ENCODE results near the gene NKX1-1. TPM values are rescaled to one million over a fixed set of nuclear protein-coding genes. Genes with fewer than 3 reads are reported as not detected.
A peak's percentile ranks its signal among the peaks of the same experiment; 100 is the strongest.

The NKX1-1 gene
- total and polyA plus RNA-seq, 9 of the 15 experiments (the other 6 are each of a cell fraction or from before 2014, with no cell fraction given): not detected

- TF ChIP-seq ZNF740 (CRISPR knock-in tag; IDR thresholded peaks at IDR 0.05): no peak
- no peak for TF ChIP-seq ZNF740 (tag; IDR thresholded peaks at IDR 0.05)
- TF ChIP-seq ZNF583 (CRISPR knock-in tag; IDR thresholded peaks at IDR 0.05): no peak
- no peak for TF ChIP-seq BHLHE40 (IDR thresholded peaks at IDR 0.05; ENCODE audit: low read length)
- peak; percentile 64; the same call in 1 of the 2 replicates for TF ChIP-seq RAD51 (IDR thresholded peaks at IDR 0.05; ENCODE audit: borderline replicate concordance, low read depth)
- no peak for TF ChIP-seq ZNF253 (CRISPR knock-in tag; conservative IDR thresholded peaks at IDR 0.05)
Measured at GRCh38 chr4:1411436-1412375, 5.5 kb upstream of the NKX1-1 start (continued).

- H2AFZ ChIP-seq (ENCODE audit: low read depth, low read length): no peak overlapping the region
- H3K9ac ChIP-seq (ENCODE audit: insufficient read depth in 1 of 2, low read depth in 2 of 2, low read length in 2 of 2): no peak overlapping the region
- peak; percentile 70 for FAIRE-seq
- no TSS peak for BruUV-seq (replicated peaks)
- DNase-seq (ENCODE audit: extremely low read depth in 1 of 4, low spot score in 3 of 4): peak; percentile 84 to 91 (median 88)
- CTCF ChIA-PET (ENCODE audit: low intra/inter-chr PET ratio): no interaction called here
- H3K9me1 ChIP-seq (ENCODE audit: control insufficient read depth, insufficient read depth, low read length): peaks cover 2% of the 10 kb centered on the region
- no peaks in the 10 kb centered on the region; a peak in 1 of 5 replicates for H3K27me3 ChIP-seq (ENCODE audit: control insufficient read depth in 2 of 2, insufficient read depth in 2 of 2, low read length in 2 of 2)
- intact Hi-C loops (cut with micrococcal nuclease): no loop called here
- no peaks in the 10 kb centered on the region; the same call in 1 of the 2 replicates for H3K9me3 ChIP-seq (replicated peaks; ENCODE audit: control insufficient read depth, insufficient read depth, low read depth, low read length)
- H3K4me1 ChIP-seq (replicated peaks in 1 of 2; ENCODE audit: control insufficient read depth in 2 of 2, insufficient read depth in 2 of 2, low read length in 2 of 2): peaks cover 6 to 35% of the 10 kb centered on the region in 2 experiments; a peak in 3 of 5 replicates
- 10% methylated on average over 46 of the region's 48 CpGs for WGBS (ENCODE audit: insufficient coverage, low coverage, missing lambda C conversion rate)
- no peak overlapping the region for H3K4me2 ChIP-seq (ENCODE audit: insufficient read depth, low read length)
- no peak overlapping the region for H3K4me3 ChIP-seq
- in situ Hi-C loops (cut with MboI): loop anchor here (5.0 kb wide), 1 partner anchor 52 kb away; no protein-coding TSS in a partner anchor
- no peaks in the 10 kb centered on the region for H3K36me3 ChIP-seq (ENCODE audit: control insufficient read depth, insufficient read depth, low read length)
- no peaks in the 10 kb centered on the region for H4K20me1 ChIP-seq (replicated peaks; ENCODE audit: control insufficient read depth, insufficient read depth, low read length)
- ATAC-seq: peak; percentile 94
- H3K79me2 ChIP-seq (ENCODE audit: control insufficient read depth, insufficient read depth, low read length): no peaks in the 10 kb centered on the region
- no peak overlapping the region for H3K27ac ChIP-seq (ENCODE audit: extremely low read depth, low read depth, low read length)
- POLR2A ChIA-PET: interaction anchor here (0.6 to 1.0 kb wide), 3 partner anchors 37 to 423 kb away, joined by 3 to 5 read pairs (median 3); no protein-coding TSS in a partner anchor
- peak; percentile 49; the same call in 1 of the 2 replicates for TF ChIP-seq JUND (IDR thresholded peaks at IDR 0.05; ENCODE audit: borderline replicate concordance, low read depth, low read length)
- peak; percentile 55; the same call in 1 of the 3 replicates for TF ChIP-seq JUND (tag; IDR thresholded peaks at IDR 0.05; ENCODE audit: borderline replicate concordance, low read depth, low read length)
- TF ChIP-seq VEZF1 (CRISPR knock-in tag; IDR thresholded peaks at IDR 0.05): peak; percentile 78
- peak; percentile 99 for TF ChIP-seq CHAMP1 (IDR thresholded peaks at IDR 0.05)
- TF ChIP-seq CBX3 (IDR thresholded peaks at IDR 0.05; ENCODE audit: borderline replicate concordance in 1 of 2, low read length in 2 of 2): peak; percentile 88 to 92
- peak; percentile 96 for TF ChIP-seq ZNF184 (CRISPR knock-in tag; IDR thresholded peaks at IDR 0.05)
- peak; percentile 77 for TF ChIP-seq BACH1 (tag; IDR thresholded peaks at IDR 0.05)
Measured at GRCh38 chr4:1410491-1411325, 4.5 kb upstream of the NKX1-1 start.

Data from K562 (cell line).